Type B pancreatic cell (in vitro differentiated cells): Measurements from ENCODE around the gene MRPS18B. TPM values are rescaled to one million over a fixed set of nuclear protein-coding genes. Genes with fewer than 3 reads are reported as not detected.

Source experiments
- DNase-seq: peaks from one replicate; pipeline ENCODE4 v3.0.0; 2021; ENCODE audit warnings: mixed read lengths; ENCODE audit not compliant: unreplicated experiment; ENCODE audit errors: extremely low spot score
- H3K27ac Mint-ChIP-seq: 2 replicates; pipeline ENCODE4 v1.8.0; 2021; ENCODE audit warnings: mild to moderate bottlenecking, mixed read lengths
- H3K27me3 Mint-ChIP-seq: 2 replicates; pipeline ENCODE4 v1.8.0; 2021; ENCODE audit warnings: mixed read lengths
- H3K36me3 Mint-ChIP-seq: 2 replicates; pipeline ENCODE4 v1.8.0; 2021; ENCODE audit warnings: mixed read lengths
- H3K4me1 Mint-ChIP-seq: one replicate; pipeline ENCODE4 v1.8.0; 2021; ENCODE audit warnings: mixed read lengths; ENCODE audit not compliant: unreplicated experiment
- H3K4me3 Mint-ChIP-seq: 2 replicates; pipeline ENCODE4 v1.8.0; 2021; ENCODE audit warnings: mild to moderate bottlenecking, mixed read lengths
- H3K9me3 Mint-ChIP-seq: 2 replicates; pipeline ENCODE4 v1.8.0; 2021; ENCODE audit warnings: mixed read lengths
- CTCF ChIP-seq: fragments of 200-600 bp; sonication (generic); conservative IDR thresholded peaks from 2 replicates; pipeline ENCODE4 v1.5.0; 2021; ENCODE audit warnings: antibody characterized with exemption, mild to moderate bottlenecking
- total RNA-seq: library from RNA; stranded (reverse); gene quantifications from 2 replicates; pipeline ENCODE4 v1.2.1, GENCODE V29; 2021; ENCODE audit warnings: low replicate concordance

MRPS18B gene
- total RNA-seq, 1 donor from 2014 or later: 45.3 TPM

GRCh38 chr6:30613251-30614043, 4.2 kb upstream of the MRPS18B start:
- peaks cover 32% of the 10 kb centered on the region for H3K4me1 Mint-ChIP-seq
- H3K27ac Mint-ChIP-seq: peak overlapping the region; percentile 78
- peaks cover 42% of the 10 kb centered on the region for H3K36me3 Mint-ChIP-seq
- peak overlapping the region; percentile 78 for H3K4me3 Mint-ChIP-seq
- H3K9me3 Mint-ChIP-seq: no peaks in the 10 kb centered on the region
- H3K27me3 Mint-ChIP-seq: peaks cover 21% of the 10 kb centered on the region
- no peak for DNase-seq
- no peak for TF ChIP-seq CTCF

- Mint-ChIP-seq H3K36me3 (peaks cover 36% of the 10 kb centered on the region), H3K27me3 (peaks cover 21% of the 10 kb centered on the region), H3K9me3 (no peaks in the 10 kb centered on the region), H3K4me3 (peak overlapping the region; percentile 95), H3K27ac (peak overlapping the region; percentile 100), H3K4me1 (peaks cover 40% of the 10 kb centered on the region)
- no peak for TF ChIP-seq CTCF
- no peak for DNase-seq
Observed at GRCh38 chr6:30614044-30614842, 3.4 kb upstream of the MRPS18B start.

- DNase-seq: peak; percentile 80
- no peak for TF ChIP-seq CTCF
- peak overlapping the region; percentile 95 for H3K4me3 Mint-ChIP-seq
- H3K27ac Mint-ChIP-seq: peak overlapping the region; percentile 100
- H3K4me1 Mint-ChIP-seq: peaks cover 43% of the 10 kb centered on the region
- H3K36me3 Mint-ChIP-seq: peaks cover 30% of the 10 kb centered on the region
- H3K27me3 Mint-ChIP-seq: peaks cover 21% of the 10 kb centered on the region
- H3K9me3 Mint-ChIP-seq: no peaks in the 10 kb centered on the region
Observed at GRCh38 chr6:30614843-30615218, 2.8 kb upstream of the MRPS18B start.

GRCh38 chr6:30615219-30615957, 2.3 kb upstream of the MRPS18B start:
- DNase-seq: no peak
- TF ChIP-seq CTCF: peak; percentile 11
- Mint-ChIP-seq H3K27me3 (peaks cover 21% of the 10 kb centered on the region), H3K36me3 (peaks cover 30% of the 10 kb centered on the region), H3K27ac (peak overlapping the region; percentile 100), H3K4me3 (peak overlapping the region; percentile 95), H3K9me3 (no peaks in the 10 kb centered on the region), H3K4me1 (peaks cover 43% of the 10 kb centered on the region)

- peak overlapping the region; percentile 95 for H3K4me3 Mint-ChIP-seq
- DNase-seq: no peak
- H3K9me3 Mint-ChIP-seq: no peaks in the 10 kb centered on the region
- no peak for TF ChIP-seq CTCF
- H3K27me3 Mint-ChIP-seq: peaks cover 21% of the 10 kb centered on the region
- peak overlapping the region; percentile 100 for H3K27ac Mint-ChIP-seq
- peaks cover 30% of the 10 kb centered on the region for H3K36me3 Mint-ChIP-seq
- peaks cover 42% of the 10 kb centered on the region for H3K4me1 Mint-ChIP-seq
Observed at GRCh38 chr6:30615958-30616810, 1.5 kb upstream of the MRPS18B start.
